Right hindlimb (tissue), 1 donor: ENCODE results near the gene C2CD3.
"Not testable (repeated sequence)": the region's sequence is repeated elsewhere in the genome, so short reads cannot be mapped to it uniquely, and the experiment has no call there.

Experiments
- DNase-seq: peaks from one replicate; pipeline ENCODE4 v3.0.0-alpha.2; 2018

The C2CD3 gene

DNA sequence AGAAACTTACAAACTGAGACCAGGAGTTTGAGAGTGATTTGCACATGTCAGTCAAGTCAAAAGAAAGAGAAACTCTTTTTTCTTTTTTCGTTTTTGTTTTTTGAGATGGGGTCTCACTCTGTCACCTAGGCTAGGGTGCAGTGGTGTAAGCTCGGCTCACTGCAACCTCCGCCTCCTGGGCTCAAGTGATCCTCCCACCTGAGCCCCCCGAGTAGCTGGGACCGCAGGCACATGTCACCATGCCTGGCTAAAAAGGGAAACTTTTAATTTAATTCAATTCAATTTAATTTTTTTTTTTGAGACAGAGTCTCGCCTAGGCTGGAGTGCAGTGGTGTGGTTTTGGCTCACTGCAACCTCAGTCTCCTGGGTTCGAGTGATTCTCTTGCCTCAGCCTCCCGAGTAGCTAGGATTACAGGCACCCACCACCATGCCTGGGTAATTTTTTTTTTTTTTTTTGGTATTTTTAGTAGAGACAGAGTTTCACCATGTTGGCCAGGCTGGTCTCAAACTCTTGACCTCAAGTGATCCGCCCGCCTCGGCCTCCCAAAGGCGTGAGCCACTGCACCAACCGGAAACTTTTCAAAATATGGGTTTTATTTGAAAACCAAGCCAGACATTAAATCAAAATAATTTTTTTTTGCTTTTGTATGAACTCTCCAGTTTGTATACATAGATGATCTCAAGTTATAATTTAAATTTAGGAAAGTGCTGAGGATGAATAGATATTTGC is 171.8 kb downstream of the C2CD3 start:
- no peak for DNase-seq

DNA sequence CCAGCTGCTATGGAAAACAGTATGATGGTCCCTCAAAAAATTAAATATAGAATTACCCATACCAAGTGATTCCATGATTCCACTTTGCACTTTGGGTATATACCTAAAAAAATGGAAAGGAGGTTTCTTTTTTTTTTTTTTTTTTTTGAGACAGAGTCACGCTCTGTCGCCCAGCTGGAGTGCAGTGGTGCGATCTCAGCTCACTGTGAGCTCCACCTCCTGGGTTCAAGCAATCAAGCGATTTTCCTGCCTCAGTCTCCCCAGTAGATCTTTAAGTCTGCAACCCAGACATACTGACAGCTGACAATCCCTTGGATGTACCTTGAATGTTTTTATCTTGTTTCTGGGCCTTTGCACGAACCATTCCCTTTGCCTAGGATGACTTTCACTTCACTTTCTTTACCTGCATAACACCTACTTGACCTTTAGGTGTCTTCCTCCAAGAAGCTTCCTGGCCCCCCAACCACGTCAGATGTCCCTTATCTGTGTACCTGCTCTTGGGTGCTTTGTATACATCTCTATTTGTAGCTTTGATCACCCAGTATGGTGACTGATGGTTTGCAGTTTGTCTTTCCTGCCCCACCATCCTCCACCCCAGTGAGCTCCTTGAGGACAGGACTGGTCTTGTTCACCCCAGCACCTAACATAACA is 173.6 kb downstream of the C2CD3 start:
- no peak for DNase-seq

DNA sequence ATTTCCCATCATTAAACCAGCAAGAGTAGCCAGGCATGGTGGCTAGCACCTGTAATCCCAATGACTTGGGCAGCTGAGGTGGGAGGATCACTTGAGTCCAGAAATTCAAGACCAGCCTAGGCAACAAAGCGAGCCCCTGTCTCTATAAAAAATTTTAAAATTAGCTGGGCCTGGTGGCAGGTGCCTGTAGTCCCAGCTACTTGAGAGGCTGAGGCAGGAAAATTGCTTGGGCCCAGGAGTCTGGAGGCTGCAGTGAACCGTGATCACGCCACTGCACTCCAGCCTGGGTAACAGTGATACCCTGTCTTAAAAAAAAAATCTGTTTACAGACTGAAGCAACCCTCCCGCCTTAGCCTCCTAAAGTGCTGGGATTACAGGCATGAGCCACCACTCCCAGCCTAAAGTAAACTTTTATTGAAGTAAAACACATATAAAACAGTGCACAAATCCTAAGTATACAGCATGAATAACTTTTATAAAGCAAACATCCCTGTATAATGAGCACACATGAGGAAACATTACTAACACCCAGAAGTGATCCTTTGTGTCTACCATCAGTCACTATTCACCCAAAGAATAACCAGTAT is 174.5 kb downstream of the C2CD3 start:
- DNase-seq = no peak

DNA sequence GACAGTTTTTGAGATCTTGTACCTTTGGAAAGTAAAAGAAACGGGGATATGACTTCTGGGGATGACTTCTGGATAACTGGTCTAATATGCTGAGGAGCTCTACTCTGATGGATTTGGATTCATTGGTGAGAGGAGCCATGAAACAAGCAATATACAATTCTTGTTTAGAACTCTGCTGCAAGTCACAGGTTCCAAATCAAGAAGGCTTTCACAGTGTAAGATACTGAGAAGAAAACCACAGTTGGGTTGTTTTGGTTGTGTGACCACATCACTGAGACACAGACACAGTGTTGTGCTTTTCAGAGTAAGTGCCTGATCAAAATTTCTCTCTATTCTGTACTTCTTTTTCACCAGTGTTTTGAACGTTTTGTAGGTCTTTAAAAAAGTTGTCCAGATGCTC is 175.1 kb downstream of the C2CD3 start:
- no peak for DNase-seq

DNA sequence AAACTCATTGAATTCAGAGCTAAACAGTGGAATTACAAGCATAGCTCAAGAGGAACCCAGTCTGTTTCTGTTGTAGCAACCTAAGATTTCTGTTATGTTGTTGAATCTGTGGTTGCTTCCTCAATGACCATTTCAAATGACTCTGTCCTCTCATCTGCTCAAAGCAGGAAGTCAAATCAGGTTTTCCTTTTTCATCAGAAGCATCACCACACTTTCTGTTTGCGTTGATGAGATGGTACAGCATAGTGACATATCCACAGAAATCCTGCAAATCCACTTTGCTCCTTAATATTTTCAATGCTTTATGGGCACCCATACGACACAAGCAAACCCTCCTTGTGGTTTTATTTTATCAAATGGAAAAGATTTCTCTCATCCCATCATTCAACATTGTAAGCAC is 175.6 kb downstream of the C2CD3 start:
- DNase-seq = no peak

DNA sequence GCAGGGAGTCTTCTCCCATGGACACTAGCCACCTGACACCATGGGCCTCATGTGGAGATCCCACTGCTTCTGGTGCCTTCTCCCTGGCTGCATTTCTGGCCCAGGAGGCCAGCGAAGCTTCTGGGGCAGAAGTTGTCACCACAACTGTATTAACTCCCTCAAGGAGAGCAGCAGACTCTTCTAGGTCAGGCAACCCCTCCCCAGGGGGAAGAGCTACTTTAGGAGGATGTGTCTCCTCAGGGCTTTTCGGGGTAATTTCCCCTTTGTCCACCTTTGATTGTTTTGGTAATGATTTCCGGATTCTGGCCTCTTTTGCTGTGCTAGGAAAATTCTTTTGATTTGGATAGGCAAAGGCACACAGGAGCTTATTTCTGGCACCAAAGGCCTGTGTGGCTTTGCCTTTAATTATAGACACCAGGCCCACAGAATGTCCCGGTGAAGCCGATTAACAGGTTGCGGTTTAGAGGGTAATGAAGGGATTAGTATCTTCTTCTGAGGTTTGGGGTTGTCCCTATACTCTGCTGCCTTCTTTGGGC is 179.3 kb downstream of the C2CD3 start:
- DNase-seq = no peak

DNA sequence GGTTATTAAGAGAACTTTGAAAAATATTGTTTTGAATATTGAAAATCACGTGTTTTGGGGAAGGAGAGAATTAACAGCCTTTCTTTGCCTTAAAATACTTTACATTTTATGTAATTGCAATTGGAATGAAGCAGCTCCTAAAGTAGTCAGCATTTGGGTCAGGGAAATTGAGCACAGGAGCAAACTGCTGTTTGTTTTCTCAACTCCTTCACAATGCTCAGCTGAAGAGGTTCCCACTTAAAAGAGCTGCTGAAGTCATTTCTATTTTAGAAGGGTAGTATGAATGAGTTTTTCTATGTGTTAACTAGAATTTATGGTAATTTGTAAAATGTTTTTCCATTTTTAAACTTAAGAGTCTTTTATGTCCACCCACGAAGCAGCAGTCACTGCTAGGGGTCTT is 180.1 kb downstream of the C2CD3 start:
- DNase-seq = no peak

DNA sequence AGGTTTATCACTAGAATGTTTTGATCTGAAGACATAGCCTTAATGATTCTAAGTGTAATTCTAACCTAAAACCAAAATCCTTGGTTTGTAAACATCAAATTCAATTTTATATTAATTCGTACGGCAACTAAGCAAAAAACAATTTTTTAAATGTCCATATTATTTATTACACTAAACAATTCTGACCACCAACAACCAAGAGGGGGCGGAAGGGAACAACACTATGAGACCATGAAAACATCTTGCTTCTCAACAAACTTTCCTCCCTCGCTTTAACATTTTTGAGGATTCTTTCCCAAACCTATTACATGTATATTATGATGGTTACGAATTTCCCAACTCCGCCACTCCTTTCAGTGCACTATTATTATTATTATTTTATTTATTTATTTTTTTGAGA is 181.6 kb downstream of the C2CD3 start:
- no peak for DNase-seq

DNA sequence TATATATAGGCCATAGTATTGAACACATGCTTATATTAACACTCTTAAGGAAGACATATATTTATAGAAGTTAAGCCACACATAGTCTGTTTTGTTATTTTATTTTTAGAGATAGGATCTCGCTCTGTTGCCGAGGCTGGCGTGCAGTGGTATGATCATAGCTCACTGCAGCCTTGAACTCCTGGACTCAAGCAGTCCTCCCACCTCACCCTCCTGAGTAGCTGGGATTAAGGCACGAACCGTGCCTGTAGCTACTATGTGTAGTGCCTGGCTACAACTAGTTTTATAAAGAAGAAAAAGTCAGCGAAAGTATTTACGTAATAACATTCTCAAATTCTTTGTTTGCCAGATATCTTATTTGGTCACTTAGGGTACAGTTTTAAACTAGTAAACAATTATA is 182.6 kb downstream of the C2CD3 start:
- DNase-seq = no peak

DNA sequence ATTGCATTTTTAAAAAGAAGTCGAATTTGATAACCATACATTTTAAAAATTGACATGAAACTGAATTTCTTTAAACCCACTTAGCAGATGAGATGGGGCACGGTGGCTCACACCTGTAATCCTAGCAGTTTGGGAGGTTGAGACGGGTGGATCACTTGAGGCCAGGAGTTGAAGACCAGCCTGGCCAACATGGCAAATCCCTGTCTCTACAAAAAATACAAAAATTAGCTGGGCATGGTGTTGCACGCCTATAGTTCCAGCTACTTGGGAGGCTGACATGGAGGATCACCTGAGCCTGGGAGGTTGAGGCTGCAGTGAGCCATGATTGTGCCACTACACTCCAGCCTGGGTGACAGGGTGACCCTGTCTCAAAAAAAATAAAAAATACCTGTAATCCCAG is 185.1 kb downstream of the C2CD3 start:
- not testable (repeated sequence) for DNase-seq

DNA sequence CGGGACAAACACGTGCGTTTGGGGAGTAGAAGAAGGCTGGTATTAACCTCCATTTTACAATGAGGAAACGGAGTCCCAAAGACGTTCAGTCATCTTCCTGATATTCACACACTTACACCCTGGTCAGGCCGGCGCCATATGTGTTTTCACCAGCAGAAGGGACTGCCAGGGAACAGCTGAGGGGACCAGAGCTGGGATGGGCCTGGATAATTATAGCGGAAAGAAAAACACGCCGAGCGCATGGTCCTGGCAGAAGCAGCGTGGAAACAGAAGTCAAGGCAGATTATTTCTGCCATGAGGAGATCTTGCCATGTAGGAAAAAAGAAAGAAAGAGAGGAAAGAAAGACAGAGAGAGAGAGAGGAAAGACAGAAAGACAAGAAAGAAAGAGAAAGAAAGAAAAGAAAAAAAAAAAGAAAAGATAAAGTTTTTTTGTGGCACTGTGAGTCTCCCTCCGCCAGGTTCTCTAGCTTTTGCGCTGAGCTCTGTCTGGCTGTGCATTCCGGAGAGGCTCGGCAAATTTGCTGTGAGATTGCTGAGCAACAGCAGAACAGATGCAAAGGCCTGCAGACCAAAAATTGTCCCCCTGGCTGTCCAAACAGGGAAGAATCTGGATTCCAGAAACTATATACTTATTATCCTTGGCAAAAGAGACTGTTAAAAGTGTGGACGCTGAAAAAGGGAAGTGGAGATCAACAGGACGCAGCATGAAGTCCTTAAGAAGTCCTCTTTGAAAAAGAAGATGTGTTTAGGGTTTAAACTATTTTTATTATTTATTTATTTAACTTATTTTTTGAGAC is 186.9 kb downstream of the C2CD3 start:
- DNase-seq = peak; percentile 60

DNA sequence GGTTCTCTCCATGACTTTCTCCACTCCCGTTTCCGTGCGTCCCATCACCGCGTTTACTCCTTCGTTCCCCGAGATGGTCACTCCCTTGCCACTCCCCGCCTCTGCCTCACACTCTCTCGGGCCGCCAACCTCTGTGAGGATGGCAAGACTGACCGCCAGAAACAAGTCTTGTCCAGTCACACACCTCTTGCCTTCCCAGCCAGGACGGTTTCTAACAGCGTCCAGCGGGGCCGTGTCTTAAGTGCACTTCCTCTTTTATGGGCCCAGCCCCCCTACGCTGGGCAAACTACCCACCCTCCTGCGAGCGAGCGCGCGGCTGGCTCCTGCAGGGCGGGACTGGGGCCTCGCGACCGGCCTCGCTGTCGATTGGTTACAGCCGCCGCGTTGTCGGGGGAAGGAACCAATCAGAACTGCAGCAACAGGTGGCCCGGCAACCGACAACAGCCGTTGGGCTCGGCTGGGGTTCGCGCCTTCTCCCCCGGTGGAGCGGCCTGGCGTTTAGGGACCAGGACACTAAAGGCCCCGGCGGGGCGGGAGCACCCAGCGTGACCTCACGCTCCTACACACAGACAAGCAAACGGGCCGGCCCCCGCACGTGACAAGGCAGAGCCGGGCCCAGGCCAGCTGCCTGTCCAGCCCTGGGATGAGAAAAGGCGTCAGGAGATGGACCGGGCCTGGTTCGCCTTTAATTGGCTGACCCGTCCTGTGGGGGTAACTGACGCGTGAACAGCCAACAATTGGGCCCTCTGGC is 187.6 kb downstream of the C2CD3 start:
- peak; percentile 93 for DNase-seq

DNA sequence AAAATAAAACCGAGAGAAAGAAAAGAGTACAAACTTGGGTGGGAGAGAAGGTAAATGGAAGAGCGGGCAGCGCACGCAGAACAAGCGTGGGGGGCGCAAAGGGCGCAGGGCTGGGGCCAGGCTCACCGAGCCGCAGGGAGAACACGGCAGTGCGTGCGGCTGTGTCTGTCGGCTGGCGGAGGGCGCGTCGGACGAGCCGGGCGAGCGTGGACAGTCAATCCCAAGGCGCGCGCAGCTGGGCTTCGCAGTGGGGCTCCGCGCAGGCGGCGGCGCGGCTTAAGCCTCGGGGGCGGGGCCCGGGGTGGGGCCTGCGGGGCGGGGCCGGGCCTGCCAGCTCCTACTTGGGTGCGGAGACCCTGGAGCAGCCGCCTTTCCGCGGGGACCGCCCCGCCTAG is 188.2 kb downstream of the C2CD3 start, which contains the start of gene UCP2:
Gene UCP2 (minus strand): TSS at position 249 of the 395 bp plus-strand sequence. CDS start 4,465 bp downstream, outside the sequence.
- peak; percentile 87 for DNase-seq

DNA sequence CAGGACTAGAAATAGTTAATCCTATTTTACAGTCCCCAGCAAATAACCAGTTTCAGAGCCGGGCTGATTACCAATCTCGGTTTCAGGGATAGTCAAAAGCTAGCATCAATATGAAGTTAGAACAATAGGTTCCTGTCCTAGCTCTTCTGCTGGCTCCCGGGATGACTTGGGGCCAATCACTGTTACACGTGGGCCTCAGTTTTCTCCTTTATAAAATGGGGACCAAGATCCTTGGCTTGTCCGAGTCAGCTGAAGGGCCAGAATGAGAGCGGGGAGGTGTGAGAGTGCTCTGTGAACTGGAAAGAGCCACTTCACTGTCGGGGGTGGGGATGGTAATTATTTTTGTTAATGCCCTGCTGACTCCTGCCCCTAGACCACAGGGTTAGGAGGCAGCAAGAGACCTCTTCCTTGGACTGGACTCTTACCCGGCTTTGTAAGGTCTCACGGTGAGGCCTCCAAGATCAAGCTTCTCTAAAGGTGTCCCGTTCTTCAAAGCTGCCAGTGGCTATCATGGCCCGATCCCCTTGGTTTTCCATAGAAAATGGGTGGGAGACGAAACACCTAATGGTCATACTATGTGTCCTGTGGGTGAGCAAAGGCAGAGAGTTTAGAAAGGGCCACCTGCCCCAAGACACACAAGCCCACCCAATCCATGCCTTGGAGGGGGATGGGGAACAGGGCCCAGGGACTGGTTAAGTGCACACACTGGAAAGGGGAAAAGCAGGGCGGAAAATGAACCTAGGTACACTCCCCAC is 189.6 kb downstream of the C2CD3 start:
- DNase-seq = no peak

DNA sequence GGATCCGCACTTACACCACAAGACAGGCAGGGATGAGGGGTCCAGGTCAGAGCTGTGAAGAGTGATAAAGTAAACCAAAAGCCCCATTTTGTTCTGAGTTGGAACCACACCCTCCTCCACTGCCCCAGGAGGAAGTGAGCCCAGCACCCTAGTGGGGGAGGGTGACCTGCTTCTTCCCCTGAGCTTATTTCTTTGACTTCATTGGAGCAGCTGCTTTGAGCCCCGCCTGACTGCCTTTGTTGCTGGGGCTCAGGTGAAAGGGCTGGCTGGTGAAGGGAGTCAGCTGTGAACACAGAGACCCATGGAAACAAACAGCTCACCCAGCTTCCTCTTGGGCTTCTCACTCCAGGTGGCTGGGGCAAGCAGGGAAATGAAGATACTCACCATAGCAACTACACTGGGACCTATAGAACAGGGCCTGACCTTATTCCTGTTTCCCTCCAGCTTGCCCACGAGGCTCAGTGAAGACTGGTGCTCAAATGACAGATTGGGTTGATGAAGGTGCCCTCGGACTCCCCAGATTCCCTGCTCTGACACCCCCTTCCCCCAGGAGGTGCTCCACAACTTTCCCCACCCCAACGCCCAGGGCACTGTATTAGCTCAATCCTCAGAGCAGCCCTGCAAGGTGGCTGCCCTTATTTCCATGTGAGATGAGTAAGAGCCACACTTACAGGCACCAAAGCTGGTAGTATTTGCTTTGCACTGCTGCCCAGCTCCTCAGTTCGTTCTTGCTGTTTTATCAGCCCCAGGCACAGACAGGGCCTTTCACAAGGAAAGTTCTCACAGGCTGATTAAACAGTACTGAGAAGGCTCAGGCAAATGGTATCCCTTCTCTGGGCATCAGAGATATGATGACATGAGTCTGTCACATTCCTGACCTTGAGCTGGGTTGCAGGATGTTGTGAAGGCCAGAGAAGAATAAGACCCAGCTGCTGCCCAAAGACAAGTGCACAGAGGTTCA is 190.5 kb downstream of the C2CD3 start:
- no peak for DNase-seq

DNA sequence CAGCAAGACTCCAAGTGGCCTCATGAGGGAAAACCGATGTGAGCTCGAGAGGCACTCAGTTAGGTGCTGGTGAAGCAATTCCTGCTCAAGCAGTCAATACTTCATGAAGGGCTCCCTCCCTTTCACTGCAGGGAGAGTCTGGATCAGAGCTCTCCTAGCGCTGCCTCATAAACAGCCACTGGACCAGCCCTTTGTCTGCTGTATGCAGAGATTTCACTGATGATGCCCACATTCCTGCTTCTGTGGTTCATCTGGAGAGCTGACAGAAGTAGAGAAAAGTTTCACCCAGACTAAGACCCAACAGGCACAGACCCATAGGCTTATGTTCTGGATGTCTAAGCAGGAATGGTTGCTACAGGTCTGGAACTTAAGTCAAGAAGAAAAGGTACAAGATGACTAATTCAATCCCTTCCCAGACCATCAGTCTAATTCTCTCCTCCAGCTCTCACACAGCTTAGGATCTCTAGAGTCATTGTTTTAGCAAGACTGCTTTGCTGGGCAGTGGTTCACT is 192.2 kb downstream of the C2CD3 start:
- no peak for DNase-seq

DNA sequence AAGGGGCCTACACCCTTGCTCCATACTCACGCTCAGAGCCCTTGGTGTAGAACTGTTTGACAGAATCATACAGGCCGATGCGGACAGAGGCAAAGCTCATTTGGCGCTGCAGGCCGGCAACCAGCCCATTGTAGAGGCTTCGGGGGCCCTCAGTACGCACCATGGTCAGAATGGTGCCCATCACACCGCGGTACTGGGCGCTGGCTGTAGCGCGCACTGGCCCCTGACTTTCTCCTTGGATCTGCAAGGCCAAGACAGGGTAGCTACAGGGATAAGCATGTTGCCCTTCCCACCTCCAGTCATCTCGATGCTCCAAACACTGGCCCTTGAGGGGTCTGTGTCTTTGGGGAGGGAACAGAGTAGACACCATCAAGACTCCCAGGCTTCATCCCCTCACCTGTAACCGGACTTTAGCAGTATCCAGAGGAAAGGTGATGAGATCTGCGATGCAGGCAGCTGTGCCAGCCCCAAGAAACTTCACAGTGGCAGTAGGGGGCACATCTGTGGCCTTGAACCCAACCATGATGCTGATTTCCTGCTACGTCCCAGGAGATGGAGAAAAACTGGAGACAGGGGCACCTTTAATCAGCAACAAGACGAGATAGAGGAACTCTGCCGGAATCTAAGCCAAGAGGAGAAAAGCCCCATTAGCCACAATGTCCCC is 192.8 kb downstream of the C2CD3 start:
- DNase-seq = no peak

DNA sequence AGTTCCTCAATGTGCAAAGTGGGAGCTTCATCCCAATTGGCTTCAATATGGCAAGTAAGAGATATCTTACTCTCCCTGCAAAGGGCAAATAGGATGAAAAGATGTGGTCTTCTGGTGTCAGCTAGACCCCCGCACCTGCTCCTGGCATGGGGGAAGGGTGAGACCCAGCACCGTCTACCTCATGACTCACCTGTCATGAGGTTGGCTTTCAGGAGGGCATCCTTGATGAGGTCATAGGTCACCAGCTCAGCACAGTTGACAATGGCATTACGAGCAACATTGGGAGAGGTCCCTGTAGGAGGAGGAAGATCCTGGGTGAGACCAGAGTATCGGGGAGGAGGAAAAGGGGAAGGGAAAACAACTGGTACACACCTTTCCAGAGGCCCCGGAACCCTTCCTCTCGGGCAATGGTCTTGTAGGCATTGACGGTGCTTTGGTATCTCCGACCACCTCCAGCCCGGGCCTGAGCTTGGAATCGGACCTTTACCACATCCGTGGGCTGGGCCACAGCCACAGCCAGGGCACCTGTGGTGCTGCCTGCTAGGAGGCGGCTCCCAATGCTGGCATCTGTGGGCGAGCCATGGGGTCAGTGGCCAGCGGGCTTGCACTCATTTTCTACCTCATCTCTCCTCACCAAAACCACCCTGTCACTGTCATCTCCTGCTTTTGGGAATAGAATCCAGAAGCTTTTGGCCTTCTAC is 194.2 kb downstream of the C2CD3 start:
- no peak for DNase-seq

DNA sequence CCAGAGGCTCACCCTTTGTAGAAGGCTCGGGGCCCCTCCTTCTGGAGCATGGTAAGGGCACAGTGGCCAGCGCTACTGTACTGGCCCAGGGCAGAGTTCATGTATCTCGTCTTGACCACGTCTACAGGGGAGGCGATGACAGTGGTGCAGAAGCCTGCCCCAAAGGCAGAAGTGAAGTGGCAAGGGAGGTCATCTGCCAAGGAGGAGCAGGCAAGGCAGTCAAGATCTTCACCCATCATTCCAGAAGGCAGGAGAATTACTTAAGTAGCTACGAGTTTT is 195.4 kb downstream of the C2CD3 start:
- no peak for DNase-seq
